ENCODE measurements around the gene ZC2HC1C. TPM values are rescaled to one million over a fixed set of nuclear protein-coding genes. Genes with fewer than 3 reads are reported as not detected.

ZC2HC1C gene
- total RNA-seq, 4 donors from 2014 or later: 0.48 to 5.6 (median 1.5) TPM

- ATAC-seq (ENCODE audit: low FRiP score): no peak
- no peak for TF ChIP-seq CTCF (IDR thresholded peaks at IDR 0.05)
- DNase-seq (ENCODE audit: low spot score): no peak
Observed at GRCh38 chr14:75051556-75051899, 17.9 kb upstream of the ZC2HC1C start.

GRCh38 chr14:75053396-75054291 lies 15.8 kb upstream of the ZC2HC1C start:
- no peak for ATAC-seq (ENCODE audit: low FRiP score)
- no peak for DNase-seq (ENCODE audit: low spot score)
- no peak for TF ChIP-seq CTCF (IDR thresholded peaks at IDR 0.05)

- ATAC-seq (ENCODE audit: low FRiP score) (no peak), DNase-seq (ENCODE audit: low spot score) (no peak)
- no peak for TF ChIP-seq CTCF (IDR thresholded peaks at IDR 0.05)
Observed at GRCh38 chr14:75054421-75054820, 15.0 kb upstream of the ZC2HC1C start.

GRCh38 chr14:75059642-75060041 lies 9.8 kb upstream of the ZC2HC1C start:
- no peak for TF ChIP-seq CTCF (IDR thresholded peaks at IDR 0.05)
- ATAC-seq (ENCODE audit: low FRiP score) (no peak), DNase-seq (ENCODE audit: low spot score) (no peak)

- ATAC-seq (ENCODE audit: low FRiP score): no peak
Observed at GRCh38 chr14:75060420-75060819, 9.0 kb upstream of the ZC2HC1C start.

GRCh38 chr14:75063013-75063412 lies 6.4 kb upstream of the ZC2HC1C start:
- DNase-seq (ENCODE audit: low spot score) (no peak), ATAC-seq (ENCODE audit: low FRiP score) (no peak)
- TF ChIP-seq CTCF (IDR thresholded peaks at IDR 0.05): no peak

More at GRCh38 chr14:75060420-75060819, 9.0 kb upstream of the ZC2HC1C start:
- TF ChIP-seq CTCF (IDR thresholded peaks at IDR 0.05): no peak
- no peak for DNase-seq (ENCODE audit: low spot score)
